Lung (tissue), 12 donors: ENCODE results near the gene POU6F2. TPM values are rescaled to one million over a fixed set of nuclear protein-coding genes. Genes with fewer than 3 reads are reported as not detected.

Source experiments
- ATAC-seq: fragments of 200-7000 bp; cut with Tn5 transposase; one replicate; pipeline ENCODE4 v1.9.1; 2020; ENCODE audit warnings: moderate number of reproducible peaks; ENCODE audit not compliant: insufficient read depth, low FRiP score
- DNase-seq, 3 donors: peaks; one replicate each; pipeline ENCODE4 v3.0.0-alpha.2; 2013 to 2017
- H3K27ac ChIP-seq, 2 donors: one replicate each; pipeline ENCODE4 v1.5.1; 2013; ENCODE audit warnings: mild to moderate bottlenecking in 2 of 2, moderate library complexity in 2 of 2, control low read depth in 1 of 2, inconsistent platforms in 1 of 2, low read depth in 1 of 2, low read length in 1 of 2
- H3K27me3 ChIP-seq, 3 donors: one replicate each; pipeline ENCODE4 v1.5.1; 2013; ENCODE audit warnings: low read length in 2 of 3; ENCODE audit not compliant: control insufficient read depth in 3 of 3, insufficient read depth in 3 of 3
- H3K36me3 ChIP-seq, 4 donors: one replicate each; pipeline ENCODE4 v1.5.1; 2013; ENCODE audit warnings: low read length in 4 of 4, mild to moderate bottlenecking in 1 of 4, moderate library complexity in 1 of 4; ENCODE audit not compliant: control insufficient read depth in 4 of 4, insufficient read depth in 4 of 4
- H3K4me1 ChIP-seq, 5 donors: one replicate each; pipeline ENCODE4 v1.5.1; 2013; ENCODE audit warnings: low read length in 5 of 5, mild to moderate bottlenecking in 2 of 5, moderate library complexity in 1 of 5; ENCODE audit not compliant: control insufficient read depth in 5 of 5, insufficient read depth in 5 of 5
- H3K4me3 ChIP-seq: one replicate; pipeline ENCODE4 v1.5.1; 2013; ENCODE audit warnings: mild to moderate bottlenecking, control low read depth, moderate library complexity
- H3K9ac ChIP-seq, 2 donors: one replicate each; pipeline ENCODE4 v1.5.1; 2013; ENCODE audit warnings: low read length in 2 of 2, control low read depth in 1 of 2; ENCODE audit not compliant: insufficient read depth in 1 of 2
- H3K9me3 ChIP-seq, 4 donors: one replicate each; pipeline ENCODE4 v1.5.1; 2013; ENCODE audit warnings: low read length in 3 of 4, mild to moderate bottlenecking in 1 of 4, moderate library complexity in 1 of 4; ENCODE audit not compliant: control insufficient read depth in 4 of 4, insufficient read depth in 3 of 4
- whole genome bisulfite sequencing, 2 donors: extraction: QIAGEN DNeasy Blood & Tissue Kit; methylation state at CpG; one replicate each; pipeline ENCODE4 v1.1.7; 2013; 5-methylcytosine and 5-hydroxymethylcytosine counted together
- polyA plus RNA-seq, 2 donors: library from polyadenylated mRNA; stranded (reverse); fragments of 200-250 nt; gene quantifications; one replicate each; pipeline ENCODE4 v1.2.1, GENCODE V29; 2013
- total RNA-seq, 2 donors: library from RNA; depleted of rRNA in 1 of 2; stranded (reverse); fragments of >200 nt in 1 of 2; gene quantifications; one replicate each; pipeline ENCODE4 v1.2.1, GENCODE V29; 2014 to 2021
- TF ChIP-seq, protein P1 (sequence below): IDR thresholded peaks from 2 replicates; pipeline ENCODE4 v1.5.1; 2012; ENCODE audit warnings: mild to moderate bottlenecking; ENCODE audit errors: control extremely low read depth, extremely low read depth
- donor health status: control.
- donor health status: control.
- donor health status: Bipolar disorder and iron deficiency.
- donor health status: healthy.
- donor health status: DM: yes; HTN: yes; CAD: no.

POU6F2 gene
- total and polyA plus RNA-seq, 4 donors, result 0.08 to 0.18 TPM; not detected in 2

DNA sequence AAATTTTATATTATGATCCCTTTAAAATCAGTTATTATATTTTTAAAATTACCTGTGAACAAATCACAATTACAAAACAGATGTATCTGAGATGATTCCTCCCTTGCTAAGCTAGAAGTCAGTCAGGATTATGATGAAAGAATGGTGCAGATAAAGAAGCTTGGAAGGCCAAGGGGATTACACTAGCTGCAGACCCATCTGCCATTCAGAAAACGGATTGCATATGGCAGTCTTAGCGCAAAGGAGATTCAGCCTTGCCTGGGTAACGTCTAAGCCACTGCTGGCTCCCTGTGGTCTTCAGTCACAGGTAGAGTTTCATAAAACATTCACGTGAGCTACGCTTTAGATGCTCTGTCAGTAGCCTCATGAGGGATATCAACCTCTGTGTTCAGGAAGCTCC, 222.2 kb downstream of the POU6F2 start:
- TF ChIP-seq, protein P1, sequence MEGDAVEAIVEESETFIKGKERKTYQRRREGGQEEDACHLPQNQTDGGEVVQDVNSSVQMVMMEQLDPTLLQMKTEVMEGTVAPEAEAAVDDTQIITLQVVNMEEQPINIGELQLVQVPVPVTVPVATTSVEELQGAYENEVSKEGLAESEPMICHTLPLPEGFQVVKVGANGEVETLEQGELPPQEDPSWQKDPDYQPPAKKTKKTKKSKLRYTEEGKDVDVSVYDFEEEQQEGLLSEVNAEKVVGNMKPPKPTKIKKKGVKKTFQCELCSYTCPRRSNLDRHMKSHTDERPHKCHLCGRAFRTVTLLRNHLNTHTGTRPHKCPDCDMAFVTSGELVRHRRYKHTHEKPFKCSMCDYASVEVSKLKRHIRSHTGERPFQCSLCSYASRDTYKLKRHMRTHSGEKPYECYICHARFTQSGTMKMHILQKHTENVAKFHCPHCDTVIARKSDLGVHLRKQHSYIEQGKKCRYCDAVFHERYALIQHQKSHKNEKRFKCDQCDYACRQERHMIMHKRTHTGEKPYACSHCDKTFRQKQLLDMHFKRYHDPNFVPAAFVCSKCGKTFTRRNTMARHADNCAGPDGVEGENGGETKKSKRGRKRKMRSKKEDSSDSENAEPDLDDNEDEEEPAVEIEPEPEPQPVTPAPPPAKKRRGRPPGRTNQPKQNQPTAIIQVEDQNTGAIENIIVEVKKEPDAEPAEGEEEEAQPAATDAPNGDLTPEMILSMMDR, result no peak
- H3K9ac ChIP-seq, result no peak overlapping the region

DNA sequence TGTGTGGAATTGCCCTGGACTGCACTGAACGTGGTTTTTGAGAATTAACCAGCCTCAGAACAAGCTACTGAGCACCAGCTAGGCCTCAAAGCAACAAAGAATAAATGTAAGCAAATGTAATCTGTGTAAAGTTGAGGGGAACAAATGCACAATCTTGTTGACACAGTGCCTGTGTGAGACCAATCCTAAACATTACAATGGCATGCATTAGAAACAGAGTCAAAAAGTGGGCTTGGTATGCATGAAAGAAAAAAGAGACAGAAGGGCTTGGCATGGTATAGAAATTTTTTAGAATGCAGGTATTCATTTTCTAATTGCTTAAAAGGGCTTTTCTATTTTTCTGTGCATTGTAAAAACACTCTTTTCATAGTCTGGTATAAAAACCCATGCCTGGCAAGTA, 224.3 kb downstream of the POU6F2 start:
- ATAC-seq, result no peak
- H3K9me3 ChIP-seq, result no peaks in the 10 kb centered on the region
- H3K9ac ChIP-seq, result no peak overlapping the region
- TF ChIP-seq, protein P1, result no peak
- no peaks in the 10 kb centered on the region for H3K36me3 ChIP-seq
- DNase-seq, result no peak
- no peaks in the 10 kb centered on the region for H3K4me1 ChIP-seq
- H3K27ac ChIP-seq, result no peak overlapping the region
- WGBS, 2 donors, result 51 to 70% methylated on average over 1 of the region's 1 CpG
- H3K4me3 ChIP-seq, result no peak overlapping the region
- H3K27me3 ChIP-seq, result no peaks in the 10 kb centered on the region

More for the DNA sequence above, 222.2 kb downstream of the POU6F2 start:
- Histone ChIP-seq H3K9me3 (no peaks in the 10 kb centered on the region), H3K4me3 (no peak overlapping the region), H3K27me3 (no peaks in the 10 kb centered on the region), H3K4me1 (no peaks in the 10 kb centered on the region), H3K36me3 (no peaks in the 10 kb centered on the region), H3K27ac (no peak overlapping the region)
- DNase-seq, result no peak
- ATAC-seq, result no peak
- 74 to 80% methylated on average over 5 of the region's 5 CpGs for WGBS, 2 donors

DNA sequence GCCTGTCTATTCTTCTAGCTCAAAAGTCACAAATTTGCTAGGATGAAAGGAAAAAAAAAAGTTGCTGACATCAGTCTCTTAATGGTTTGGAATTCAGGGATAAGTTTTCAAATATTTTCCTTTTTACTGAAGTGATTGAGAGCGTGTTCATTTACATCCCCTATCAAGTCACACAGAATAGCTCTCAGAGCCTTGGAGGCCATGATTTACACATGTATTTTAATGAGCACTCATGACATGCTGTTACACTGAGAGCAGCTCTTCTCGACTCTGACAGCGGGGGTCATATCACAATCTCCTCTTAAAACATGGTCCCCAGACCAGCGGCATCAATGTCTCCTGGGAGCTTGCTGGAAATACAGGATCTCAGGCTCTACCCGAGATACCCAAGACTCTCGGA, 232.7 kb downstream of the POU6F2 start:
- H3K9me3 ChIP-seq, result peaks cover 0 to 2% (median 0%) of the 10 kb centered on the region in 4 donors
- TF ChIP-seq, protein P1, result no peak
- H3K36me3 ChIP-seq, result no peaks in the 10 kb centered on the region
- H3K27me3 ChIP-seq, result no peaks in the 10 kb centered on the region
- H3K4me1 ChIP-seq, result no peaks in the 10 kb centered on the region
- H3K4me3 ChIP-seq, result no peak overlapping the region
- WGBS, 2 donors, result 87 to 92% methylated on average over 6 of the region's 6 CpGs
- H3K9ac ChIP-seq, result no peak overlapping the region
- H3K27ac ChIP-seq, result no peak overlapping the region
- ATAC-seq, result no peak
- no peak for DNase-seq

DNA sequence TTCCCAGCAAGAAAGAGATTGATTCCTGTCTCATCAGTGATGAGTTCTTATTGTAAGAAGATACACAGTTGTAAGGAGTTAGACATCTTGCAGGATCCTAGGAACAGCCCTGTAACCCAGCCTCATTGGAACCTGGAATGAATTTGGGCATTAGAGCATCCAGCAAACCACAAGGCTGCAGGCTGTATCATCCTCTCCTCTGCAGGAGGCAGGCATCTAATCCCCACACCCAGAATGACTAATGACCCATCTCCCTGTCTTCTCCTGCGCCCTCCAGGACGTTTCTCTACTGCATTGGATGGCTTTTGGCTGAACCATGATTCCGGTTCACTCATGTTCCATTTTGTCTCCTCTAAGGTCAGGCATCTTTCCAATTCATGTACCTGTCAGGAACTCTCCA, 233.9 kb downstream of the POU6F2 start:
- H3K36me3 ChIP-seq, result no peaks in the 10 kb centered on the region
- 66 to 68% methylated on average over 3 of the region's 3 CpGs for WGBS, 2 donors
- DNase-seq, result no peak

More for the DNA sequence above, 233.9 kb downstream of the POU6F2 start:
- Histone ChIP-seq H3K9me3 (peaks cover 0 to 3% (median 0%) of the 10 kb centered on the region in 4 donors), H3K27me3 (no peaks in the 10 kb centered on the region), H3K27ac (no peak overlapping the region), H3K9ac (no peak overlapping the region), H3K4me1 (no peaks in the 10 kb centered on the region), H3K4me3 (no peak overlapping the region)
- ATAC-seq, result no peak
- TF ChIP-seq, protein P1, result no peak
